Upper lobe of left lung (tissue), 6 donors: ENCODE data around the gene TBC1D5. TPM values are rescaled to one million over a fixed set of nuclear protein-coding genes. Genes with fewer than 3 reads are reported as not detected.
"Not testable (repeated sequence)": the region's sequence is repeated elsewhere in the genome, so short reads cannot be mapped to it uniquely, and the experiment has no call there.

Experiments used
- ATAC-seq, 2 donors: fragments of 200-7000 bp; cut with Tn5 transposase; one replicate each; pipeline ENCODE4 v1.9.1; 2022; ENCODE audit warnings: mild to moderate bottlenecking in 2 of 2, moderate library complexity in 2 of 2; ENCODE audit not compliant: low FRiP score in 2 of 2
- DNase-seq, 2 donors: peaks; one replicate each; pipeline ENCODE4 v3.0.0-alpha.2; 2019 to 2020
- H3K27ac ChIP-seq, 4 donors: fragments of 200-600 bp; sonication (generic); one replicate each; pipeline ENCODE4 v1.5.1; 2016 to 2019
- H3K27me3 ChIP-seq, 4 donors: fragments of 200-600 bp; sonication (generic); one replicate each; pipeline ENCODE4 v1.5.1; 2017 to 2019
- H3K36me3 ChIP-seq, 4 donors: fragments of 200-600 bp; sonication (generic); one replicate each; pipeline ENCODE4 v1.5.1; 2016 to 2019
- H3K4me1 ChIP-seq, 4 donors: fragments of 200-600 bp; sonication (generic); one replicate each; pipeline ENCODE4 v1.5.1; 2018 to 2019
- H3K4me3 ChIP-seq, 4 donors: fragments of 200-600 bp; sonication (generic); one replicate each; pipeline ENCODE4 v1.5.1; 2017 to 2019; ENCODE audit warnings: mild to moderate bottlenecking in 2 of 4, moderate library complexity in 1 of 4
- H3K9me3 ChIP-seq, 4 donors: fragments of 200-600 bp; sonication (generic); one replicate each; pipeline ENCODE4 v1.5.1; 2018 to 2019
- EP300 ChIP-seq, 4 donors: sonication (generic); formaldehyde crosslinking; IDR thresholded peaks; one replicate each; pipeline ENCODE4 v1.5.1; 2017; ENCODE audit warnings: antibody characterized with exemption in 4 of 4, control low read depth in 2 of 4
- POLR2A ChIP-seq, 4 donors: fragments of 450-650 bp; IDR thresholded peaks; one replicate each; pipeline ENCODE4 v1.5.1; 2016 to 2017; ENCODE audit warnings: antibody characterized with exemption in 4 of 4, mild to moderate bottlenecking in 2 of 4
- POLR2AphosphoS5 ChIP-seq, 2 donors: sonication (generic); formaldehyde crosslinking; IDR thresholded peaks; one replicate each; pipeline ENCODE4 v1.5.1; 2017; ENCODE audit warnings: antibody characterized with exemption in 2 of 2
- WGBS, 2 donors: methylation state at CpG; one replicate each; pipeline ENCODE4 v1.1.5; 2017 to 2018; 5-methylcytosine and 5-hydroxymethylcytosine counted together
- total RNA-seq, 6 donors: library from RNA; depleted of rRNA in 4 of 6; stranded (reverse); fragments of >200 nt in 4 of 6; gene quantifications; one replicate each; pipeline versions ENCODE4 v1.1.0 to v1.2.1, GENCODE V29; 2016 to 2021
- TF ChIP-seq, protein P1 (sequence below), 6 experiments: fragments of 450-650 bp in 4 of 6; fragments of 200-600 bp in 2 of 6; sonication (generic) in 2 of 6; IDR thresholded peaks; one replicate each; pipeline ENCODE4 v1.5.1; 2016 to 2019; ENCODE audit warnings: antibody characterized with exemption in 6 of 6
- donor health status: DM: no; HTN: no; CAD: no; lungs with moderate emphysema.
- donor health status: DM: no; HTN: yes; CAD: no; lungs with severe emphysema.

Gene TBC1D5
- total RNA-seq, 6 donors from 2014 or later: 53.0 to 135 (median 63.3) TPM

DNA sequence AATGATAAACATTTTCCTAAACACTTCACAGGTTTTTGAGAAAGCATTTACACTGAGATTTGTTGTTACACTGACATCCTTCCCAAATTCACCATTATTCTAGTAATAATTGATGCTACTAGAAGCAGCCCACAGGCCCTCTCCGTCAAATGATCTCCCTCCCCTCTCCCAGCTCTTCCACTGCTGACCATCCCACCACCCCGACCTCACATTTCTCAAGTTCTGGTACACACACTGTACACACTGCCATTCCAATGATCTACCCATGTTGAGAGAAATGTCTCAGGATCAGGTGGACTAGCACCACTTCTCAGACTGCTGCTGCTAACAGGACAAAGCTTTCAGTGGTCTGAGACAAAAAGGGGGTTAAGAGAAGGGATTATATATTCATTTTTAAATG, 3.5 kb downstream of the TBC1D5 start:
- Histone ChIP-seq H3K9me3 (no peaks in the 10 kb centered on the region), H3K4me3 (no peak overlapping the region), H3K4me1 (peaks cover 12 to 37% (median 22%) of the 10 kb centered on the region in 4 donors), H3K27ac (no peak overlapping the region), H3K27me3 (no peaks in the 10 kb centered on the region), H3K36me3 (no peaks in the 10 kb centered on the region)
- TF ChIP-seq POLR2AphosphoS5 (IDR thresholded peaks at IDR 0.05) (no peak), EP300 (IDR thresholded peaks at IDR 0.05) (no peak), POLR2A (IDR thresholded peaks at IDR 0.05) (no peak)
- TF ChIP-seq, protein P1, sequence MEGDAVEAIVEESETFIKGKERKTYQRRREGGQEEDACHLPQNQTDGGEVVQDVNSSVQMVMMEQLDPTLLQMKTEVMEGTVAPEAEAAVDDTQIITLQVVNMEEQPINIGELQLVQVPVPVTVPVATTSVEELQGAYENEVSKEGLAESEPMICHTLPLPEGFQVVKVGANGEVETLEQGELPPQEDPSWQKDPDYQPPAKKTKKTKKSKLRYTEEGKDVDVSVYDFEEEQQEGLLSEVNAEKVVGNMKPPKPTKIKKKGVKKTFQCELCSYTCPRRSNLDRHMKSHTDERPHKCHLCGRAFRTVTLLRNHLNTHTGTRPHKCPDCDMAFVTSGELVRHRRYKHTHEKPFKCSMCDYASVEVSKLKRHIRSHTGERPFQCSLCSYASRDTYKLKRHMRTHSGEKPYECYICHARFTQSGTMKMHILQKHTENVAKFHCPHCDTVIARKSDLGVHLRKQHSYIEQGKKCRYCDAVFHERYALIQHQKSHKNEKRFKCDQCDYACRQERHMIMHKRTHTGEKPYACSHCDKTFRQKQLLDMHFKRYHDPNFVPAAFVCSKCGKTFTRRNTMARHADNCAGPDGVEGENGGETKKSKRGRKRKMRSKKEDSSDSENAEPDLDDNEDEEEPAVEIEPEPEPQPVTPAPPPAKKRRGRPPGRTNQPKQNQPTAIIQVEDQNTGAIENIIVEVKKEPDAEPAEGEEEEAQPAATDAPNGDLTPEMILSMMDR (IDR thresholded peaks at IDR 0.05): no peak
- DNase-seq (no peak), ATAC-seq (no peak)
- 87 to 92% methylated on average over 2 of the region's 2 CpGs for WGBS, 2 donors

DNA sequence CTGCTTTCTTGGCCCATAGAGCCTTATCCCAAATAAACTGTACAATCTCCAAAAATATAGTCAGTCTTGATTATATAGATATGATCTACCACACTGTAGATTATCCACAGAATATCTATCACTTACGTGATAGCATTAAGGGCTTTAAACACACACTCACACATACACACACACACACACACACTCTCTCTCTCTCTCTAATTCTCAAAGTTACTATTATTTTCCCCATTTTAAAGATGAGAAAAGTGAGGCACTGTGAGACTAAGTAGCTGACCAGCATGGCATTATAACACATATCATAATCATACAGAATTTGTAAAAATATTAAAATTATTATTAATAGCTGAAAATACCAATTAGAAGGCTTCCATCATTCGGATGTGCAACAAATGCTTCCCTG, 4.2 kb downstream of the TBC1D5 start:
- H3K27me3 ChIP-seq: no peaks in the 10 kb centered on the region
- H3K27ac ChIP-seq: no peak overlapping the region
- no peak overlapping the region for H3K4me3 ChIP-seq
- 89 to 95% methylated on average over 2 of the region's 2 CpGs for WGBS, 2 donors
- H3K36me3 ChIP-seq: no peaks in the 10 kb centered on the region
- H3K4me1 ChIP-seq: peaks cover 10 to 30% (median 18%) of the 10 kb centered on the region in 4 donors
- no peak for DNase-seq
- ATAC-seq: no peak
- no peaks in the 10 kb centered on the region for H3K9me3 ChIP-seq
- TF ChIP-seq, protein P1 (IDR thresholded peaks at IDR 0.05): no peak
- no peak for TF ChIP-seq EP300 (IDR thresholded peaks at IDR 0.05)

DNA sequence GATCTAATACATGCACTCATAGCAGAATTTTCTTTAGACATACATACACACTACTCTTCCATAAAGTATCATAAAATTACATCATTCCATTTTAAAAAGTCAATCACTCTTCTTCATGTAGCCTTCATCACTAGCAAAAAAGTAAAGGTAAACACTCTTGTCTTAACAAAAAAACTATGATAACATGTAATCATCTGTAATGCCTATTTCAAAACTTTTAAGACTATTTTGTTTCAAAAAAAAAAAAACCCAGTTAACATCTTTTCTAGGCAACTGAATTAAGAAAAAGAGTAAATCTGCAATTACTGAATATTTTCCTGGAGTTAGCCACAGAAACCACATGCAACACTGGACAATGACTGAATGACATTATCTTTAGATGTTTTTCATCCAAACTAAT, 4.8 kb downstream of the TBC1D5 start:
- DNase-seq (no peak), ATAC-seq (no peak)
- peaks cover 9 to 30% (median 17%) of the 10 kb centered on the region in 4 donors for H3K4me1 ChIP-seq
- H3K27me3 ChIP-seq: no peaks in the 10 kb centered on the region
- TF ChIP-seq POLR2AphosphoS5 (IDR thresholded peaks at IDR 0.05): no peak
- no peak for TF ChIP-seq POLR2A (IDR thresholded peaks at IDR 0.05)
- TF ChIP-seq, protein P1 (IDR thresholded peaks at IDR 0.05): no peak
- TF ChIP-seq EP300 (IDR thresholded peaks at IDR 0.05): no peak
- H3K27ac ChIP-seq: no peak overlapping the region
- no peaks in the 10 kb centered on the region for H3K9me3 ChIP-seq
- no peak overlapping the region for H3K4me3 ChIP-seq
- no peaks in the 10 kb centered on the region for H3K36me3 ChIP-seq

DNA sequence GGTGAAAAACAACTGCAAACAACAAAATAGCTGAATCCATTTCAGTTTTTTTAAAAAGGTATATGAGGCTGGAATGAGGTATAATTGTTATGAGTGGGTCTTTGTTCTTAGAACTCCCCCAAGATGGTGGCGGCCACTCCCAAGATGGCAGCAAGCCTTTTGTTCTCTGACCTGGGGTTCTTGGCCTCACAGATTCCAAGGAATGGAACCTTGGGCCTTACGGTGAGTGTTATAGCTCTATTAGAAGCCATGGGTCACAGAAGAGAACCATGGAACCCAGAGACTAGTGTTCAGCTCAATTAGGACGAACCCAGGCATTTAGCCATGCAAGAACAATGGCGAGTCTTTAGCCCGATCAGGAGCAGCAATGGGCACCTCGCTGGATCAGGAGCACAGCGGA, 7.1 kb downstream of the TBC1D5 start:
- 97 to 100% methylated on average over 7 of the region's 7 CpGs for WGBS, 2 donors
- not testable (repeated sequence) for H3K36me3 ChIP-seq, ATAC-seq, H3K27me3 ChIP-seq, H3K4me3 ChIP-seq, H3K27ac ChIP-seq, H3K9me3 ChIP-seq, DNase-seq
- H3K4me1 ChIP-seq: peaks cover 0 to 19% (median 7%) of the 10 kb centered on the region in 4 donors

DNA sequence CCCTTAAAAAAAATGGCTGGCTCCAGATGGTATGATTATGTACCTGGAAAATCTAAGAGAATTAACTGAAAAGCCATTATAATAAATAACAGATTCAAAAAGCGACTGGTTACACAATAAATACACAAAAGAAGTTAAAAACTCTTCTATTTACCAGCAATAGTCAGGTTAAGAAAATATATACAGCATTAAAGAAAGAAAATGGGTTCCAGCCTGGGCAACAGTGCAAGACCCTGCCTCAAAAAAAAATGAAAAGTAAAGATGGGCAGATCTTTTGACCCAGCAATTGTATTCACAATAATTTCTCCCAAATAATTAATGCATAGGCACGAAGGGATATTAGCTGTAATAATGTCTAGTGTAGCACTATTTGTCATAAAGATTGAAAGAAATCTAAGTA, 8.7 kb downstream of the TBC1D5 start:
- Histone ChIP-seq H3K4me3 (no peak overlapping the region), H3K9me3 (no peaks in the 10 kb centered on the region), H3K36me3 (no peaks in the 10 kb centered on the region), H3K4me1 (peaks cover 0 to 4% (median 0%) of the 10 kb centered on the region in 4 donors), H3K27ac (no peak overlapping the region), H3K27me3 (no peaks in the 10 kb centered on the region)
- ATAC-seq: no peak
- 91 to 98% methylated on average over 2 of the region's 2 CpGs for WGBS, 2 donors
- no peak for DNase-seq
- no peak for TF ChIP-seq POLR2A (IDR thresholded peaks at IDR 0.05)
- TF ChIP-seq EP300 (IDR thresholded peaks at IDR 0.05): no peak
- TF ChIP-seq, protein P1 (IDR thresholded peaks at IDR 0.05): no peak
- no peak for TF ChIP-seq POLR2AphosphoS5 (IDR thresholded peaks at IDR 0.05)
